Measurements from ENCODE around the gene ACY1.

ACY1 gene

DNA sequence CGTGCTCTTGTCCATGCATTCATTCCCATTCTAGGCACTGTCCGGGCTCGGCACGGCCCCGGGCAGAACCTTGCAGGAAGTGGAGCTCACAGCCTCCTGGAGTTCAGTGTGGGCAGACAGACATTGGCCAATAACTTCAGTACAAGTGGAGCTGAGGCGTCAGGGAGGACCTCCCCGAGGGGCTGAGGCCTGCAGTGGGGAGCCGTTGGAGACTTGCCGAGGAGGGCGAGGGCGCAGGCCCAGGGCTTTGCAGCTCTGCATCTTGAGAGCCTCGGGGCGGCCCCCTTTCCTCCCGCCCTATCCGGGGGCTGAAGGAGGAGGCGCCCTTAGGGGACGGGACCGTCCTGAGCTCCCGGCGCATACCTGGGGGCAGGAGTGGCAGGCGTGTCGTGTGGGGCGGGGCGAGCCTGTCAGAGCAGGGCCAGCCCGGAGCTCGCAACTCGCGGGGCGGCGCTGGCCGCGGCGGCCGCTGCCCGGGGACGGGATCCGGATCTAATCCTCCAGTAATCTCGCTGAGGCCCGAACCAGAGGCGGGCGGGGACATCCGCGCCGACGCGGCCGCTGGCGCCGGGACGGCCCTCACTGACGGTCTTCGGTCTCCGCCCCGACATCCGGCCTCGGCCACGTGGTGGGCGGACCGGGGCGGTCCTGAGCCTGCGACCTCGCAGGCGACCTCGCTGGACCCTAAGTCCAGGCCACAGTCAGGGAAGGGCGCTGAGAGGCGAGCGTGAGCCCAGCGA is at the start of gene ACY1:
TSS of gene ACY1 (plus strand) at position 698 of the 740 bp plus-strand sequence. CDS start 530 bp downstream, outside the sequence.
- H3K27ac ChIP-seq: peak within 1 kb of the TSS; percentile 83

DNA sequence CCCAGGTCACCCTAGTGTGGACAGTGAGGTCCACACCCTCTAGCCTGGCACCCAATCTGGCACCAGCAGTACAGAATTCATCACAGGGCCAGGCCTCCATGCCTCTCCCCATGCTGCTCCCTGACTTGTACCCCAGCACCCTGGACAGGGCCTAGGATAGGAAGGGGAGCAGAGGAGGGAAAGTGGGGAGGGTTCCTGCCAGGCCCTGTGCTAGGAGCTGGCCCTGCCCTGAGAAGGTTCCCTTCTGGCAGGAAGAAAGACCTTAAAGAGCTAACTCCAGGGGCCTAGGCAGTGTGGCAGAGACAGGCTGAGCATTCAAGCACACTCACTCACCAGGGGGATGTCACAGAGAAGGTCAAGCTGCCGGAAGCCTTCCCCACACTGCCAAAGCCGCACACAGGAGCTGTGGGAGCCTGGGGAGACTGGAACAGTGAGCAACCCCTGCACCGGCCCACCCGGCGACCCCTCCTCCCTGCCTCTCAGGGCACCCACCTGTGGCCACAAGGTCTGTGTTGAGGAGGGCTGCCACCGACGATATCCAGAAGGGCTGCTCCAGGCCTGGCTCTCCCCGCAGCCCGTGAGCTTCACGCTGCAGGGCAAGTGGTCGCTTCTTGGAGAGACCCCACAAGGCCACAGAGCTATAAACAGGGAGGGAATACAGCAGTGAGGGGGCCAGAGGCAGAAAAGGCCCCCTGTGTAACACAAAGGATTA is 49.0 kb upstream of the ACY1 start:
- TF ChIP-seq, protein P1, sequence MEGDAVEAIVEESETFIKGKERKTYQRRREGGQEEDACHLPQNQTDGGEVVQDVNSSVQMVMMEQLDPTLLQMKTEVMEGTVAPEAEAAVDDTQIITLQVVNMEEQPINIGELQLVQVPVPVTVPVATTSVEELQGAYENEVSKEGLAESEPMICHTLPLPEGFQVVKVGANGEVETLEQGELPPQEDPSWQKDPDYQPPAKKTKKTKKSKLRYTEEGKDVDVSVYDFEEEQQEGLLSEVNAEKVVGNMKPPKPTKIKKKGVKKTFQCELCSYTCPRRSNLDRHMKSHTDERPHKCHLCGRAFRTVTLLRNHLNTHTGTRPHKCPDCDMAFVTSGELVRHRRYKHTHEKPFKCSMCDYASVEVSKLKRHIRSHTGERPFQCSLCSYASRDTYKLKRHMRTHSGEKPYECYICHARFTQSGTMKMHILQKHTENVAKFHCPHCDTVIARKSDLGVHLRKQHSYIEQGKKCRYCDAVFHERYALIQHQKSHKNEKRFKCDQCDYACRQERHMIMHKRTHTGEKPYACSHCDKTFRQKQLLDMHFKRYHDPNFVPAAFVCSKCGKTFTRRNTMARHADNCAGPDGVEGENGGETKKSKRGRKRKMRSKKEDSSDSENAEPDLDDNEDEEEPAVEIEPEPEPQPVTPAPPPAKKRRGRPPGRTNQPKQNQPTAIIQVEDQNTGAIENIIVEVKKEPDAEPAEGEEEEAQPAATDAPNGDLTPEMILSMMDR (conservative IDR thresholded peaks at IDR 0.05): no peak
- TF ChIP-seq ZFX (IDR thresholded peaks at IDR 0.05): no peak
- no peak overlapping the region for H3K27ac ChIP-seq

More for the DNA sequence above, at the start of gene ACY1:
- TF ChIP-seq ZFX (IDR thresholded peaks at IDR 0.05): peak; percentile 40; the same call in 1 of the 2 replicates
- TF ChIP-seq, protein P1 (conservative IDR thresholded peaks at IDR 0.05): no peak; the same call in 1 of the 2 replicates

DNA sequence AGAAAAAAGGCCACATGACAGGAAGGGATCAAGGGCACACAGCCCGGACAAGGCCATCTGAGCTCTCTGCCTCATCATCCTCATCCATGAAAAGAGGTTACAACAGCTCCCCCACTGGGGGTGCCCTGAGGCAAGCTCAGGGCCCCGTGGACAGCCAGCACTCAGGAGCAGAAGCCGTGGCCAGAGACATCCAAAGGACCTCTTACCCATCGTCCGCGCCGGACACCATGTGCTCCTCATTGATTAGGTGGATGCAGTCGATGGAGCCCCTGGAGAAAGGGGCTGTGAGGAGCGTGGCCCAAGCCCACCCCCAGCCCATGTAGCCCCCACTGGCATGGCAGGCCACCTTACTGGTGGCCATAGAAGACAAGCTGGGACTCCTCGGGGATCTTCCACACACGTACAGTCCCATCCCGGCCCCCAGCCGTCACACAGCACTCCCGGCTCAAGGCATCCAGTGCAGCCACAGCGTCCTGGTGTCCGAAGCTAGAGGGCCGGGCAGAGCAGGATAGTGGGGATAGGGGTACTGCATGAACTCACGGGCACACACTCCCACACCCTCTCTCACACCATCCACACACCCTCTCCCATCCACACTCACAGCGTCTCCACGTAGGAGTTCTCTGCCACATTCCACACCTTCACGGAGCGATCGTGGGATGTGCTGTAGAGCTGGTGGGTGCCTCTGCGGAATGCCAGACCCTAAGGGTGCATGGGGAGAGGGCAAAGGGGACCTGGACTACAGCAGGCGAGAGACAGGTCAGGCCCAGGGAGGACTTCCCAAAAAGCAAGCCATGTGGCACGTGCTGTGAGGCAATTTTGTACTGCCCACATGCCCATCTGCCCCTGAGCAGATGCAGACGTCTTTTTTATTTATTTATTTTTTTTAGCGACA is 48.1 kb upstream of the ACY1 start:
- no peak overlapping the region for H3K27ac ChIP-seq
- no peak for TF ChIP-seq ZFX (IDR thresholded peaks at IDR 0.05)
- TF ChIP-seq, protein P1 (conservative IDR thresholded peaks at IDR 0.05): no peak

DNA sequence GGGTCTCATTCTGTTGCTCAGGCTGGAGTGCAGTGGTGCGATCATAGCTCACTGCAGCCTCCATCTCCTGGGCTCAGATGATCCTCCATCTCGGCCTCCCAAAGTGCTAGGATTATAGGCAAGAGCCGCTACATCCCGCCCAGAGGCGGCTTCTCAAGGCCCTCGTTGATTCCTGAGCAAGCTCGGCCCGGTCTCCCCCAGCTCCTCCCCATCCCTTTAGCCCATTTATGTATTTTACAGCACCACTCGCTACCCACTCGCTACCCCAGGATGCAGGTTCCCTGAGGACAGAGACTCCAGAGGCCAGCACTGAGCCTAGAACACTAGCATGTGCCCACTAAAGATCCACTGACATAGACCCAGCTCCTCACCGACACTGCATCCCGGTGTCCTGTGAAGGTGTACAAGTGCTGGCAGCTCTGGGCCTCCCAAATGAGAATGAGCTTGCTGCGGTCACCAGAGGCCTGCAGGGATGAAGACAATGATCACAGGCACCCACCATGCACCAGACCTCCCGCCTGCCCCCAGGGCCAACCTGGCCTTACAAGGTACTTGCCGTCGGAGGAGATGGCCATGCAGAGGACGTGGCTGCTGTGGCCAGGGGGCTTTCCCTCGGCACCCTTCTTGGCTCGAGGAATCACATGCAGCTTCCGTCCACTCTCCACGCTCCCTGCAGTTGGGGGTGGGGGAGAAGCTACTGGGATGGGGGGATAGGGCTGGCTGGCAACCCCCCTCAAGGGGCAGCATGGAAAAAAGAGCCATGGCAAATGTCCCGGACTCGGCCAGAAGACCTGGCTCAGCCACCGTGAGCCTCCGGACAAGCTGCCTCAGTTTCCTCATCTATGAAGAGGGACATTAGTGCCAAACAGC is 47.2 kb upstream of the ACY1 start:
- no peak for TF ChIP-seq ZFX (IDR thresholded peaks at IDR 0.05)
- TF ChIP-seq, protein P1 (conservative IDR thresholded peaks at IDR 0.05): no peak
- no peak overlapping the region for H3K27ac ChIP-seq

DNA sequence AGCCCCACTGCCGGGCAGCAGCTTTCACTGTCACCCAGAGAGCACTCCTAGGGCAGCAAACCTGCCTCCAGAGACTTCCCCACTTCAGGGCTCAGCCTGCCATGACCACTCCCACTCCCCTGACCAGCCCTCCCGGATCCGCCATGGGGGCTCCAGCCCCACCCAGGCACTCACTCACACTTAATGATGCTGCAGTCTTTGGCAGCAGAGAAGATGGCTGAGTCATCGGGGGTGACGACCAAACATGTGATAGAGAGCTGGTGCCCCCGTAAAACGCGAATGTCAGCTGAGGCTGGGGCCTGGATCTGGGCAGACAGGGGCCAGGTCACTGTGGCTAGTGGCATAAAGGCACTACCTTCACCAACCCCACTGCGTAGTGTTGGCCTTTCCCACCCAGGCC is 46.3 kb upstream of the ACY1 start:
- H3K27ac ChIP-seq: no peak overlapping the region
- no peak for TF ChIP-seq ZFX (IDR thresholded peaks at IDR 0.05)
- TF ChIP-seq, protein P1 (conservative IDR thresholded peaks at IDR 0.05): no peak

DNA sequence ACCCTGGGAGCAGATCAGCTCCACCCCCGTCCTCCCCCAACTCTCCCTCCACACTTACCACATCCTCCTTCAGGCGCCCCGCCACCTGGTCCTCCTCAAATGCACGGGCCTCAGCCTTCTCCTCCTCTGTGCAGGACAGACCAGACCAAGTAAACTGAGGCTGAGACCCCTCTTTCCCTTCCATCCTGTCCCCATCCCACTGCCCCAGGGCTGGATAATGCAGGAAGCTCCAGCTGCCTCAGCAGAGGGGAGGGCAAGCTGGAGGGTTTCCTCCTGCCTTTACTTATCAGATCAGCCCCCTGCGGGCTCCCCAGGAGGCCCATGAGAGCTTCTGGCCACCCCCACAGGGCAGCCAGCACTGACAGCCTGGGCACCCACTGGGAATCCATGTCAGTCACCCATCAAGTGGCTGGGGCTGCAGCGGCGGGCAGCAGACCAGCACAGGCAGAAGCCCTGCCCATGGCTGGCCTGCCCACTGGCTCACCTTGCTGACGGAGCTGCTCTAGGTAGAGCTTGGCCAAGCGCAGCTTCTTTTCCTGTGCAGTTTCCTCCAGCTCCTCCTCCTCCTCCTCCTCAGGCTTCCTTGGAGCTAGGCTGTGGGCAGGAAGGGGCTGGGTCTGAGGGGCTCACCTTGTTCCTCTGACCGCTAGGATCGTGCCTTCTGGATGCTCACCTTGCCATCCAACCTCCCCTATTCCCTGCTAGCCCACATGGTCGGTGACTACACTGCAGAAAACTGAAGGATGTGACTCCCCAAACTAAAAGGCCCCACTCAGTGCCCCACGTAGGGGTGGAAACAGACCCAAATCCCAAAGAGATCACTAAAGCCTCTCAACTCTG is 45.5 kb upstream of the ACY1 start:
- H3K27ac ChIP-seq: no peak overlapping the region
- no peak for TF ChIP-seq ZFX (IDR thresholded peaks at IDR 0.05)
- TF ChIP-seq, protein P1 (conservative IDR thresholded peaks at IDR 0.05): no peak

All from C4-2B (cell line).